HFFc6 (cell line): ENCODE measurements around the gene AKR7A3. TPM values are rescaled to one million over a fixed set of nuclear protein-coding genes. Genes with fewer than 3 reads are reported as not detected.

ENCODE experiments used
- DNase-seq: peaks from one replicate; pipeline ENCODE4 v3.0.0-alpha.2; 2018
- H3K27ac Mint-ChIP-seq: 2 replicates; pipeline ENCODE4 v1.8.0; 2020; ENCODE audit warnings: mild to moderate bottlenecking, mixed read lengths
- H3K27me3 Mint-ChIP-seq: 2 replicates; pipeline ENCODE4 v1.8.0; 2021; ENCODE audit warnings: mild to moderate bottlenecking, moderate library complexity, mixed read lengths; ENCODE audit not compliant: insufficient read depth
- H3K36me3 Mint-ChIP-seq: 2 replicates; pipeline ENCODE4 v1.8.0; 2021; ENCODE audit warnings: low read depth, mixed read lengths
- H3K4me1 Mint-ChIP-seq: 2 replicates; pipeline ENCODE4 v1.8.0; 2020; ENCODE audit warnings: low read depth, mixed read lengths
- H3K4me3 Mint-ChIP-seq: 2 replicates; pipeline ENCODE4 v1.8.0; 2020; ENCODE audit warnings: mild to moderate bottlenecking, moderate library complexity, mixed read lengths
- H3K9me3 Mint-ChIP-seq: 2 replicates; pipeline ENCODE4 v1.8.0; 2020; ENCODE audit warnings: mild to moderate bottlenecking, mixed read lengths
- total RNA-seq, 6 experiments: library from RNA; stranded (reverse); fragmentation: NEBNext Ultra II Directional; extraction: Animal tissue kit (Norgen Biotek cat#: 25700); gene quantifications; 2 replicates in 1 of 6; 3 replicates in 5 of 6; pipeline ENCODE4 v1.2.3, GENCODE V29; 2021
- TF ChIP-seq, protein P1 (sequence below): fragments of 200-600 bp; sonication (generic); IDR thresholded peaks from 2 replicates; pipeline ENCODE4 v1.5.0; 2021; ENCODE audit warnings: antibody characterized with exemption, mild to moderate bottlenecking

Gene AKR7A3
- total RNA-seq, 6 experiments from 2014 or later = 0.12 to 0.46 (median 0.27) TPM; not detected in 1

DNA sequence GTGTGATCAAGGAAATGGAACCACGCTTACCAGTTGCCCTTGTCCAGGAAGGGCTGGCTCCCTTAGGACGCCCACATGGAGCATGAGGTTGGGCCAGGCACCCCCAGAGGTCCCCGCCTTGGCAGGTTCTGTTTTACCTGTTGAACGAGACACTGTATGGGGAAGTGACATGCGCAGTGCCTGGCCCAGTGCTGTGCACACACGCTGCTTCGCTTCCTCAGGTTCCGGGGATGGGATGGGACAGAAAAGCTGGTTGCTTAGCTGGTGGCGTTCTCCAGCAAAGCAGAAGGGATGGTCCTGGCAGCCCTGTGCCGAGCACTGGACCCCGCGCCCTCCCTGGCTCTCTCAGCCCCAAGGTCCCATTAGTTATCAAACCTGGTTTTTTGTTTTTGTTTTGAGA is 44.3 kb upstream of the AKR7A3 start:
- no peak for DNase-seq
- H3K36me3 Mint-ChIP-seq = no peaks in the 10 kb centered on the region
- H3K27ac Mint-ChIP-seq = no peak overlapping the region

DNA sequence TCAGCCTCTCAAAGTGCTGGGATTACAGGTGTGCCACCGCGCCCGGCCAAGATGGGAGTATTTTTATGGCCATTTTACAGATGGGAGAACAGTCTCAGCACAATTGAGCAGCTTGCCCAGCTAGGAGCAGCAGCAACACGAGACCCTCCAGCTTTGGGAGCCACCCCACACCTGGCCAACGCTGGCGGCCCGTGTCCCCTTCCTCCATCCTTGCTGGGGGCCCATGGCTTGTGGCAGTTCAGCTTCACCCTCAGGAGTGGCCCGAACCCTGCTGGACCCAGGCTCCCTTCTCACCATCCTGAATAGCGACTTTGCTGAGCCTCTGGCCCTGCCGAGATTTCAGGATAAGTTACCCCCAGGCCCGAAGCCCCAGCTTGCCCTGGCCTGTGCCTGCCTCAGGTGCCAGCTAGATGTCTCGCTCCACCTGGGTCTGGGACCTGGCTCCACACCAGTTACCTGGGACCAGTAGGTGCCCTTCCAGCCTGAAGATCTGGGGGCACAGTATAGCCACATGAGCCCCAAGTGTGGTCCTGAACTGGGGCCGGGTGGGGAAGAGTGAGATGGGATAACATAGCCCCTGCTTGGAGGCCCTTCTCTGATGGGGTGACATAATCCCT is 42.8 kb upstream of the AKR7A3 start:
- Mint-ChIP-seq H3K27me3 (peaks cover 43% of the 10 kb centered on the region), H3K4me3 (no peak overlapping the region), H3K36me3 (no peaks in the 10 kb centered on the region), H3K9me3 (no peaks in the 10 kb centered on the region), H3K4me1 (peaks cover 10% of the 10 kb centered on the region), H3K27ac (no peak overlapping the region)
- TF ChIP-seq, protein P1, sequence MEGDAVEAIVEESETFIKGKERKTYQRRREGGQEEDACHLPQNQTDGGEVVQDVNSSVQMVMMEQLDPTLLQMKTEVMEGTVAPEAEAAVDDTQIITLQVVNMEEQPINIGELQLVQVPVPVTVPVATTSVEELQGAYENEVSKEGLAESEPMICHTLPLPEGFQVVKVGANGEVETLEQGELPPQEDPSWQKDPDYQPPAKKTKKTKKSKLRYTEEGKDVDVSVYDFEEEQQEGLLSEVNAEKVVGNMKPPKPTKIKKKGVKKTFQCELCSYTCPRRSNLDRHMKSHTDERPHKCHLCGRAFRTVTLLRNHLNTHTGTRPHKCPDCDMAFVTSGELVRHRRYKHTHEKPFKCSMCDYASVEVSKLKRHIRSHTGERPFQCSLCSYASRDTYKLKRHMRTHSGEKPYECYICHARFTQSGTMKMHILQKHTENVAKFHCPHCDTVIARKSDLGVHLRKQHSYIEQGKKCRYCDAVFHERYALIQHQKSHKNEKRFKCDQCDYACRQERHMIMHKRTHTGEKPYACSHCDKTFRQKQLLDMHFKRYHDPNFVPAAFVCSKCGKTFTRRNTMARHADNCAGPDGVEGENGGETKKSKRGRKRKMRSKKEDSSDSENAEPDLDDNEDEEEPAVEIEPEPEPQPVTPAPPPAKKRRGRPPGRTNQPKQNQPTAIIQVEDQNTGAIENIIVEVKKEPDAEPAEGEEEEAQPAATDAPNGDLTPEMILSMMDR = no peak
- DNase-seq = no peak

More for the DNA sequence above, 44.3 kb upstream of the AKR7A3 start:
- H3K27me3 Mint-ChIP-seq = peaks cover 47% of the 10 kb centered on the region
- peak overlapping the region; percentile 37; the same call in 1 of the 2 replicates for H3K4me3 Mint-ChIP-seq
- no peaks in the 10 kb centered on the region for H3K9me3 Mint-ChIP-seq
- H3K4me1 Mint-ChIP-seq = peaks cover 21% of the 10 kb centered on the region
- TF ChIP-seq, protein P1 = no peak

DNA sequence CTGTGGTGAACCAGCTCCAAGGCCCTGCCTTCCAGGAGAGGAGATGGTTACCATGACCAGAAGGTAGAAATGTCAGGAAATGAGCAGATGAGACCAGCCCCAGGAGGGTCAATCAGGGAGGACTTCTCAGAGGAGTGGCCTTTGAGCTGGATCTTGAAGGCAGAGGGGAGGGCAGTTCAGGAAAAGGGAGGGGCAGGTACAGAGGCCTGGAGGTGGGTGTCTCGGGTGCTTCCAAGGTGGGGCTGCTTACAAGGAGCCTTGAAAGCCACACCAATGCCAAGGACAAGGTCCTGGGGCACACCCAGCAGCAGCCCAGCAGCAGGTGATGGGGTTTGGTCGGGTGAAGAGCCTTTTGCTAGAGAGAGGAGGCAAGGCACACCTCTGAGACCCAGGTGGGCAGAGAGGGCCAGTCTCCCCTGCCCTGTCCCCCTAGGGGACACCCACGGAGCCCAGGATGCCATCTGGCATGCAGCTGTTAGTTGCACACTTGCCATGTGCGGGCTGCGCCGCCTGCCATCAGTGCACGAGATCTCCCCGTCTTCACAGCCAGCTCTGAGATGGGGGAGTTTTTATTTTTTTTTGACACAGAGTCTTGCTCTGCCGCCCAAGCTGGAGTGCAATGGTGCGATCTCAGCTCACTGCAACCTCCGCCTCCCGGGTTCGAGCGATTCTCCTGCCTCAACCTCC is 42.0 kb upstream of the AKR7A3 start:
- no peak overlapping the region; the same call in 1 of the 2 replicates for H3K4me3 Mint-ChIP-seq
- H3K27ac Mint-ChIP-seq = peak overlapping the region; percentile 52
- H3K36me3 Mint-ChIP-seq = no peaks in the 10 kb centered on the region
- DNase-seq = no peak
- peaks cover 38% of the 10 kb centered on the region for H3K27me3 Mint-ChIP-seq
- TF ChIP-seq, protein P1 = no peak
- no peaks in the 10 kb centered on the region for H3K9me3 Mint-ChIP-seq
- H3K4me1 Mint-ChIP-seq = peaks cover 8% of the 10 kb centered on the region

DNA sequence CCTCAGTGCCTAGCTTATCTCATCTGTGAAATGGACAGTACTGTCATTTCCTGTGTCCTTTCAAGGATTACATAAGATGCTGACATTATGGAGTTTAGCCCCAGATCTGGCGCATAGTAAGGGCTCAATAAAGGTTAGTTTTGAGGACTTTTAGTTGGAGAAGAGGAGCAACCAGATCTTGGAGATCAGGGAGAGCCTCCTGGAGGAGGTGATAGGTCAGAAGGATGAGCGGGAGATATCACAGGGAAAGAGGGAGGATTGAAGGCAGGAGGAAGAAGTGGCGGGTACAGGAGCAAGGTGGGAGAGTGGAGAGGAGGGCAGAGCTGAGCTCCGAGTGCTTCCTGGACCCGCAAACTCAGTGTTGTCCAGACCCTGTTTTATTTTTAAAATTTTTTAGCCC is 41.0 kb upstream of the AKR7A3 start:
- TF ChIP-seq, protein P1 = no peak
- Mint-ChIP-seq H3K27me3 (peaks cover 30% of the 10 kb centered on the region), H3K27ac (no peak overlapping the region), H3K9me3 (no peaks in the 10 kb centered on the region), H3K36me3 (no peaks in the 10 kb centered on the region), H3K4me3 (peak overlapping the region; percentile 24; the same call in 1 of the 2 replicates), H3K4me1 (peaks cover 8% of the 10 kb centered on the region)
- no peak for DNase-seq

DNA sequence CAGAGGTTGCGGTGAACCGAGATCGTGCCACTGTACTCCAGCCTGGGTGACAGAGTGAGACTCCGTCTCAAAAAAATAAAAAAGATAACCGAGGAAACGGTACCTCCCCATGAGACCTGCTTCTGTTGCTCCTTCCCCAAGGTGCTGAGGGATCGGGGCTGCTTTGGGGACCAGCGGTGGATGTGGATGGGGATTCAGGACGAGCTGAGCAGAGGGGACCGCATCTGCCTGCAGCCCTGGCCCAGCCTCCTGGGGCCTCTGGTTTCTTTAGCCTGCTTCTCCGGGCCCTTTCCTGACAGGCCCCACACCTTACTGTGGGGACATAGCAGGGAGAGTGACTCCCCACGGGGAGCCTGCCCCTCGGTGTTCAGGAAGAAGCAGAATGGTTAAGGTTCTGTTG is 40.6 kb upstream of the AKR7A3 start:
- H3K27ac Mint-ChIP-seq = no peak overlapping the region
- H3K4me3 Mint-ChIP-seq = no peak overlapping the region
- H3K4me1 Mint-ChIP-seq = peaks cover 3% of the 10 kb centered on the region
- peaks cover 28% of the 10 kb centered on the region for H3K27me3 Mint-ChIP-seq
- H3K9me3 Mint-ChIP-seq = no peaks in the 10 kb centered on the region
- no peaks in the 10 kb centered on the region for H3K36me3 Mint-ChIP-seq
- TF ChIP-seq, protein P1 = no peak
- no peak for DNase-seq
